ENCODE measurements around the gene TOP2A. TPM values are rescaled to one million over a fixed set of nuclear protein-coding genes. Genes with fewer than 3 reads are reported as not detected.
"Not testable (repeated sequence)": the region's sequence is repeated elsewhere in the genome, so short reads cannot be mapped to it uniquely, and the experiment has no call there.

The TOP2A gene
- total RNA-seq, 2 experiments from 2014 or later, result 361 to 373 TPM

- DNase-seq, CTCF ChIA-PET, H3K4me3 Mint-ChIP-seq, H3K9me3 Mint-ChIP-seq, H3K4me1 Mint-ChIP-seq, H3K27ac Mint-ChIP-seq, H3K27me3 Mint-ChIP-seq: not testable (repeated sequence)
- POLR2A ChIA-PET, result interaction anchor here (0.8 to 2.3 kb wide), 3 partner anchors 21 to 29 kb away, joined by 3 to 6 read pairs (median 3); no protein-coding TSS in a partner anchor
- H3K36me3 Mint-ChIP-seq (ENCODE audit: low read depth), result peaks cover 47% of the 10 kb centered on the region
Measured at GRCh38 chr17:40386555-40386954, 31.1 kb downstream of the TOP2A start.

GRCh38 chr17:40382251-40382650 lies 35.4 kb downstream of the TOP2A start:
- no peak overlapping the region for H3K27ac Mint-ChIP-seq

GRCh38 chr17:40378966-40379365 lies 38.7 kb downstream of the TOP2A start:
- H3K4me3 Mint-ChIP-seq, result no peak overlapping the region
- H3K36me3 Mint-ChIP-seq (ENCODE audit: low read depth), result peaks cover 2% of the 10 kb centered on the region
- DNase-seq, result no peak
- CTCF ChIA-PET, result no interaction called here
- POLR2A ChIA-PET, result no interaction called here
- no peaks in the 10 kb centered on the region for H3K9me3 Mint-ChIP-seq
- H3K27ac Mint-ChIP-seq, result no peak overlapping the region
- H3K27me3 Mint-ChIP-seq, result peaks cover 8% of the 10 kb centered on the region
- peaks cover 3% of the 10 kb centered on the region for H3K4me1 Mint-ChIP-seq

More at GRCh38 chr17:40382251-40382650, 35.4 kb downstream of the TOP2A start:
- POLR2A ChIA-PET, result interaction anchor here (0.8 to 1.5 kb wide), 3 partner anchors 19 to 94 kb away, joined by 3 to 4 read pairs (median 3); partner anchors contain the start of genes CDC6 and TOP2A
- no peak for DNase-seq
- H3K4me3 Mint-ChIP-seq, result no peak overlapping the region
- CTCF ChIA-PET, result interaction anchor here (0.7 to 2.7 kb wide), 4 partner anchors 20 to 157 kb away, joined by 3 to 8 read pairs (median 3); partner anchors contain the start of gene TOP2A
- H3K9me3 Mint-ChIP-seq, result no peaks in the 10 kb centered on the region
- peaks cover 11% of the 10 kb centered on the region for H3K36me3 Mint-ChIP-seq (ENCODE audit: low read depth)
- no peaks in the 10 kb centered on the region for H3K27me3 Mint-ChIP-seq
- H3K4me1 Mint-ChIP-seq, result no peaks in the 10 kb centered on the region

DNA sequence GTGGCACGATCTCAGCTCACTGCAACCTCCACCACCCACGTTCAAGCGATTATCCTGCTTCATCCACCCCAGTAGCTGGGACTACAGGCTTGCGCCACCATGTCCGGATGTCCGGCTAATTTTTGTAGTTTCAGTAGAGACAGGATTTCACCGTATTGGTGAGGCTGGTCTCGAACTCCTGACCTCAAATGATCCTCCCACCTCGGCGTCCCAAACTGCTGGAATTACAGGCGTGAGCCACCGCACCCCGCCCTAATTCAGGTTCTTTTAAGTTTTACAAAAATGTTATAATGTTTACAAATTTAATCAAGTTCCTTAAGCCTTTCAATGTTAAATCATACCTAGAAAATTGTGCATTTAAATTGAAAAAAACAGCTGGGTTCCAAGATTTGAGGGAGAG lies 39.9 kb downstream of the TOP2A start:
- H3K27me3 Mint-ChIP-seq, result peaks cover 8% of the 10 kb centered on the region
- ChIA-PET POLR2A (interaction anchor here (1.7 kb wide), 1 partner anchor 16 kb away, joined by 3 read pairs; no protein-coding TSS in a partner anchor), CTCF (interaction anchor here (0.8 to 0.9 kb wide), 2 partner anchors 15 to 264 kb away, joined by 3 read pairs; no protein-coding TSS in a partner anchor)
- peaks cover 4% of the 10 kb centered on the region for H3K4me1 Mint-ChIP-seq
- H3K27ac Mint-ChIP-seq, result no peak overlapping the region
- no peak overlapping the region for H3K4me3 Mint-ChIP-seq
- DNase-seq, result no peak
- no peaks in the 10 kb centered on the region for H3K36me3 Mint-ChIP-seq (ENCODE audit: low read depth)
- no peaks in the 10 kb centered on the region for H3K9me3 Mint-ChIP-seq

DNA sequence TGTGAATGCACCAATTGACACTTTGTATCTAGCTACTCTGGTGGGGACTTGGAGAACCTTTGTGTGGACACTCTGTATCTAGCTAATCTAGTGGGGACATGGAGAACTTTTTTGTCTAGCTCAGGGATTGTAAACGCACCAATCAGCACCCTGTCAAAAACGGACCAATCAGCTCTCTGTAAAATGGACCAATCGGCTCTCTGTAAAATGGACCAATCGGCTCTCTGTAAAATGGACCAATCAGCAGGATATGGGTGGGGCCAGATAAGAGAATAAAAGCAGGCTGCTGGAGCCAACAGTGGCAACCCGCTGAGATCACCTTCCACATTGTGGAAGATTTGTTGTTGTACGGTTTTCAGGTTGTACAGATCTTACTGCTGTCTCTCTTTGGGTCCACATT lies 41.2 kb downstream of the TOP2A start:
- not testable (repeated sequence) for H3K9me3 Mint-ChIP-seq; DNase-seq; H3K36me3 Mint-ChIP-seq (ENCODE audit: low read depth); H3K4me3 Mint-ChIP-seq; H3K27ac Mint-ChIP-seq; H3K27me3 Mint-ChIP-seq
- CTCF ChIA-PET, result interaction anchor here (0.6 to 1.6 kb wide), 3 partner anchors 11 to 184 kb away, joined by 3 to 6 read pairs (median 5); no protein-coding TSS in a partner anchor
- POLR2A ChIA-PET, result interaction anchor here (1.0 to 1.7 kb wide), 3 partner anchors 11 to 178 kb away, joined by 3 to 4 read pairs (median 3); partner anchors contain the start of gene GJD3
- peaks cover 14% of the 10 kb centered on the region for H3K4me1 Mint-ChIP-seq

GRCh38 chr17:40375786-40376185 lies 41.9 kb downstream of the TOP2A start:
- H3K36me3 Mint-ChIP-seq (ENCODE audit: low read depth); H3K4me3 Mint-ChIP-seq; H3K9me3 Mint-ChIP-seq; H3K27me3 Mint-ChIP-seq; DNase-seq; H3K27ac Mint-ChIP-seq: not testable (repeated sequence)
- peaks cover 18% of the 10 kb centered on the region for H3K4me1 Mint-ChIP-seq
- POLR2A ChIA-PET, result interaction anchor here (1.5 kb wide), 1 partner anchor 66 kb away, joined by 3 read pairs; the partner anchor contains the start of gene RARA
- CTCF ChIA-PET, result interaction anchor here (1.6 kb wide), 1 partner anchor 185 kb away, joined by 6 read pairs; no protein-coding TSS in a partner anchor

DNA sequence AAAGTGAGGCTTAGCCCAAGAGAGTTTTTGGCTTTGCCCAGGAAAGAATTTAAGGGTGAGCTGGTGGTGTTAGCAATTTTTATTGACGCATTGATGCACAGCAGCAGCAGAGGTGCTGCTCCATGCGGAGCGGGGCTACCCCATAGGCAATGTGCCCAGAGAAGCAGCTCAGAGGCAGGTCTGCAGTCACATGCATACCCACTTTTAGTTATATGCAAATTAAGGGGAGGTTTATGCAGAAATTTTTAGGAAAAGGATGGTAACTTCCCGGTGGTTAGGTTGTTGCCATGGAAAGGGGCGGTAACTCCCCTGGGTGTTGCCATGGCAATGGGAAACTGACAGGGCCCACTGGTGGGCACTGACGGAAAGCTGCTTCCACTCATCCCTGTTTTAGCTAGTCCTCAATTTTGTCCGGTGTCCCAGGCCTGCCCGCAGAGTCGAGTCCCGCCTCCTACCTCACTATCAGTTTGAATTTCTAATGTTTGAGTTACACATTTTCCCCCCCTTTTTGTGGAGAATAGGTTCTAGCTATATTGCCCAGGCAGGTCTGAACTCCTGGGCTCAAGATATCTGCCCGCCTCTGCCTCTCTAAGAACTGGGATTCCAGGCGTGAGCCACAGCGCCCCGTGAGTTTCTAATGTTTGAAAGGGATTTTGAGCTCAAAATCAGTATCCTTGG lies 42.7 kb downstream of the TOP2A start:
- Mint-ChIP-seq H3K27ac (no peak overlapping the region), H3K4me3 (no peak overlapping the region), H3K4me1 (peaks cover 18% of the 10 kb centered on the region), H3K9me3 (no peaks in the 10 kb centered on the region), H3K27me3 (peaks cover 8% of the 10 kb centered on the region), H3K36me3 (ENCODE audit: low read depth) (no peaks in the 10 kb centered on the region)
- POLR2A ChIA-PET, result interaction anchor here (1.5 kb wide), 1 partner anchor 66 kb away, joined by 3 read pairs; the partner anchor contains the start of gene RARA
- CTCF ChIA-PET, result no interaction called here
- no peak for DNase-seq

DNA sequence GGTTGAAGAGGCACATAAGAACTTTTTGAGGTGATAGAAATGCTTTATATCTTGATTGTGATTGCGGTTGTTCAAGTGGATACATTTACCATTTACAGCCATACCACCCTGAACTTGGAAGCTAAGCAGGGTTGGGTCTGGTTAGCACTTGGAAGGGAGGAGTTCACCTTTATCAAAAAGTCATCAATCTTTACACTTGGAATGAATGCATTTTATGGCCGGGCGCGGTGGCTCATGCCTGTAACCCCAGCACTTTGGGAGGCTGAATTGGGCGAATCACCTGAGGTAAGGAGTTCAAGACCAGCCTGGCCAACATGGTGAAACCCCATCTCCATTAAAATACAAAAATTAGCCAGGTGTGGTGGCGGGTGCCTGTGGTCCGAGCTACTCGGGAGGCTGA lies 43.7 kb downstream of the TOP2A start:
- ChIA-PET POLR2A (no interaction called here), CTCF (no interaction called here)
- Mint-ChIP-seq H3K27ac (no peak overlapping the region), H3K4me1 (peaks cover 18% of the 10 kb centered on the region), H3K27me3 (peaks cover 8% of the 10 kb centered on the region), H3K9me3 (no peaks in the 10 kb centered on the region), H3K36me3 (ENCODE audit: low read depth) (no peaks in the 10 kb centered on the region), H3K4me3 (no peak overlapping the region)
- no peak for DNase-seq

DNA sequence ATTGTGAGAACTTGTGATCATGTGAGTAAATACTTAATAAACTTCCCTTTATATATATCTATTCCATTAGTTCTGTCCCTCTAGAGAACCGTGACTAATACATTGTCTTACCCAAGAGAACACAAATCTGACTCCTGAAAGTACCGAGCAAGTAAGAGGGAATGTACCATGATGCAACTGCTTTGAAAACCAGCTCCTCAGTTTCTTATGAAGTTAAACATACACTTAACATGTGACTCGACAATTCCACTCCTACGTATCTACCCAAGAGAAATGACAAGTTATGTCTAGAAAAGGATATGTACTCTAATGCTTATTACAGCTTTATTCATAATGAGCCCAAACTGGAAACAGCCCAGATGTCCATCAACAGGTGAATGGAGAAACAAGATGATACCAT lies 44.4 kb downstream of the TOP2A start:
- ChIA-PET CTCF (no interaction called here), POLR2A (no interaction called here)
- Mint-ChIP-seq H3K4me3 (no peak overlapping the region), H3K4me1 (peaks cover 18% of the 10 kb centered on the region), H3K9me3 (no peaks in the 10 kb centered on the region), H3K27me3 (peaks cover 8% of the 10 kb centered on the region), H3K27ac (no peak overlapping the region), H3K36me3 (ENCODE audit: low read depth) (no peaks in the 10 kb centered on the region)
- DNase-seq, result no peak

DNA sequence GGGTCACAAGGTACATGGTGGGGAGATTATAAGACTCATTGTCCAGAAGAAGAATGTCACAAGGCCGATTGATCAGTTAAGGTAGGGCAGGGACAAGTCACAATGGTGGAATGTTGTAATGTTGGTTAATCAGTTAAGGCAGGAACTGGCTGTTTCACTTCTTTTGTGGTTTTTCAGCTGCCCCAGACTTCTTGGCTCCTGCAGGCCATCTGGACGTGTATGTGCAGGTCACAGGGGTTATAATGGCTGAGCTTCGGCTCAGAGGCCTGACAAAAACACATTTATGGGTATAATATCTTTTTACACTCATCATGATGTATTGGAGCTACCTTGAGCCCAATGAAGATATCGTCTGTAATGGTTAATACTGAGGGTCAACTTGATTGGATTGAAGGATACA lies 45.1 kb downstream of the TOP2A start:
- H3K27me3 Mint-ChIP-seq; POLR2A ChIA-PET; H3K27ac Mint-ChIP-seq; H3K4me3 Mint-ChIP-seq; H3K36me3 Mint-ChIP-seq (ENCODE audit: low read depth); CTCF ChIA-PET; DNase-seq; H3K9me3 Mint-ChIP-seq: not testable (repeated sequence)
- peaks cover 18% of the 10 kb centered on the region for H3K4me1 Mint-ChIP-seq

DNA sequence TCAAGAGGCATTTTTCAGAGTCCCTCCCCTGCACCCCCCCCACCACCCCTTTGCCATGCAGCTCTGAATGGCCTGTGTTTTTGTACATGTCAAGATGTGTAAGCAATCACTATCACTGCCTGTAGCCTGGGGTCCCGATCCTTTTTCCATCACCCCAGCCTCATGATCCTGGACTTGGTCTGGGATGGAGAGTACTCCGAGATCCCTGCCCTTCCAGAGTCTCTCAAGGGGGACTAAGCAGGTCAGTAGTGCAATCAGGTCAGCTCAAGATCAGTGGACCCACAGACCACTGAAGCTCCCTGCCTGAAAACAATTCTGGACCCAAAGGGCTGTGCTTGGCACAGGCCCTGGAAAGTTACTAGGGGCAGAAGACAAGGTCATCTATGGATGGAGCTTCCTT lies 45.7 kb downstream of the TOP2A start:
- no peak for DNase-seq
- Mint-ChIP-seq H3K4me1 (peaks cover 18% of the 10 kb centered on the region), H3K4me3 (no peak overlapping the region), H3K27ac (no peak overlapping the region), H3K9me3 (no peaks in the 10 kb centered on the region), H3K27me3 (peaks cover 8% of the 10 kb centered on the region), H3K36me3 (ENCODE audit: low read depth) (no peaks in the 10 kb centered on the region)
- ChIA-PET POLR2A (interaction anchor here (0.9 kb wide), 1 partner anchor 12 kb away, joined by 3 read pairs; no protein-coding TSS in a partner anchor), CTCF (no interaction called here)

GRCh38 chr17:40371261-40371929 lies 46.3 kb downstream of the TOP2A start:
- H3K4me1 Mint-ChIP-seq, result peaks cover 15% of the 10 kb centered on the region
- DNase-seq, result peak; percentile 45
- H3K27me3 Mint-ChIP-seq, result peaks cover 3% of the 10 kb centered on the region
- H3K4me3 Mint-ChIP-seq, result no peak overlapping the region
- H3K9me3 Mint-ChIP-seq, result no peaks in the 10 kb centered on the region
- POLR2A ChIA-PET, result interaction anchor here (0.9 kb wide), 1 partner anchor 13 kb away, joined by 3 read pairs; no protein-coding TSS in a partner anchor
- CTCF ChIA-PET, result no interaction called here
- no peak overlapping the region for H3K27ac Mint-ChIP-seq
- H3K36me3 Mint-ChIP-seq (ENCODE audit: low read depth), result no peaks in the 10 kb centered on the region

GRCh38 chr17:40369923-40370322 lies 47.8 kb downstream of the TOP2A start:
- Mint-ChIP-seq H3K4me1 (peaks cover 15% of the 10 kb centered on the region), H3K9me3 (no peaks in the 10 kb centered on the region), H3K27me3 (peaks cover 3% of the 10 kb centered on the region), H3K4me3 (no peak overlapping the region), H3K27ac (no peak overlapping the region), H3K36me3 (ENCODE audit: low read depth) (no peaks in the 10 kb centered on the region)
- ChIA-PET CTCF (interaction anchor here (1.6 kb wide), 1 partner anchor 190 kb away, joined by 4 read pairs; no protein-coding TSS in a partner anchor), POLR2A (no interaction called here)
- no peak for DNase-seq

All from activated CD4-positive, alpha-beta memory T cell treated with anti-CD3 and anti-CD28 coated beads, Interleukin-2, amount 10 ng/mL, durations not matched to agents 7 days and 5 days (primary cell).